ENCODE measurements around the gene TMEM223.
"Not testable (repeated sequence)": the region's sequence is repeated elsewhere in the genome, so short reads cannot be mapped to it uniquely, and the experiment has no call there.

The TMEM223 gene

DNA sequence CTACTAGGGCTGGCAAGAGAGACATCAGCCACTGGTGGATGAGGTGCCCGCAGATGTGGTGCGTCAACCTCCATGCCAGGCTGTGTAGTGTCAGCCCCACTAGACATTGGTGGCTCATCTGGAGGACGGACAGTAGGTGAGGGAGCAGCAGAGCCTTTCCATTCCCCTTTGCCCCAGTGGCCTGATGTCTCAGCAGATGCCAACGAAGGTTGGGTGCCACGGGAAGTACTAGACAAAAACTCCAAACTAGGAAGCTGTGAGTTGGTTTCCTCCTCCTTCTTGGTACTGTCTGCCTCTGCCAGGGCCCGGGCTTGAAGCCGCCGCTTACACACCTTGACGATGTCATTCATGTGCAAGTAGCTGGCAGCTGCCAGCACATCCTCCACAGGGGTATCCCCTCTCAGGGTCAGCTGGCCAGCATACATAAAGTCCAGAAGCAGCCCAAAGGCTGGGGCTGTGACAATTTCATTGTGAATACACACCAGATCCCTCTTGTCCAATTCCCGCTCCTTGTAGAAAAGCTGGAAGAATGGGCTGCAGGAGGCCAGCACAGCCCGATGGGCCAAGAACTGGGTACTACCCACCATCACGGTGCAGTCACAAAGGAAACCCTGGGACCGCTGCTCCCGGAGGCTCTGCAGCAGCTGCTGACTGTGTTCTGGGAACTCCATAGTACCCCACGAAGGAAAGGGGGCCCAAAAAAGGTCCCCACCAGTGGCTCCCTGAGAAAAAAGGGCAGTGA is 38.6 kb downstream of the TMEM223 start:
- DNase-seq (ENCODE audit: low spot score): no peak

DNA sequence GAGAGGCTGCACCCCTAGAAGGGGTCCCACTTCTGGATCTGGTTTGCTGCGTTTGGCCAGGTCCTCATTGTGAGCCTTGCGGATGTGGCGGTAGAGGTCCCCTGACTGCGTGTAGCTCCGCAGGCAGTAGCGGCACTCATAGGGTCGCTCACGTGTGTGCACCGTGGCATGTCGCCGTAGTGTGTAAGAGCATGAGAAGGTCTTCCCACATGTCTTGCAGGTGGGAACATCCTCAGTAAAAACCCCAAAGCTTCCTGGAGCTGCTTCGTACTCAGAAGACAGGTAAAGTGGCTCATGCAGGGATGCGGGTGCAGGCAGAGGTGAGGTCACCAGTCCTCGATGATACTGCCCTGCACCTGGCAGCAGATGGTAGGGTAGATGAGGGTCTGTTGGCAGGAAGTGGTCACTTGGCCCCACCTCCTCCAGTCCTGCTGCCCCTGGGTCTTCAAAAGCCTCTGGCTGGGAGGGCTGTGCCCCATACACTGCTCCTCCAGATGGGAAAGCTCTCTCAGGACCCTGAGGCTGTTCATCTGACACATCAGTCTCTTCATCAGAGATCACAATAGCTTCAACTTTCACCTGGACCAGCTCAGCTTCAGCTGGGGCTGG is 39.5 kb downstream of the TMEM223 start:
- DNase-seq (ENCODE audit: low spot score): no peak

DNA sequence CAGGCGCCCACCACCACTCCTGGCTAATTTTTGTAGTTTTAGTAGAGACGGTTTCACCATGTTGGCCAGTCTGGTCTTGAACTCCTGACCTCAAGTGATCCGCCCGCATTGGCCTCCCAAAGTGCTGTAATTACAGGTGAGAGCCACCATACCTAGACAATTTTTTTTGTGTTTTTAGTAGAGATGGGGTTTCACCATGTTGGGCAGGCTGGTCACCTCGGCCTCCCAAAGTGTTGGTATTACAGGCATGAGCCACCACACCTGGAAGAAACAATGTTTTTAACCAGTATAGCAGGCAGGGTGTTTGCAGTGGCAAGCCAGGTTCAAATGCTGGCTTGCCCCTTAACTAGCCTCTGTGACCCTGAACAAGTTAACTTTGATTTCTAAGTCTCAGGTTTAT is 41.9 kb downstream of the TMEM223 start:
- DNase-seq (ENCODE audit: low spot score): not testable (repeated sequence)

- DNase-seq (ENCODE audit: low spot score): no peak
Measured at GRCh38 chr11:62747475-62748160, 44.2 kb downstream of the TMEM223 start.
